Measurements from ENCODE around the gene STK25.
"Not testable (repeated sequence)": the region's sequence is repeated elsewhere in the genome, so short reads cannot be mapped to it uniquely, and the experiment has no call there.

The STK25 gene

DNA sequence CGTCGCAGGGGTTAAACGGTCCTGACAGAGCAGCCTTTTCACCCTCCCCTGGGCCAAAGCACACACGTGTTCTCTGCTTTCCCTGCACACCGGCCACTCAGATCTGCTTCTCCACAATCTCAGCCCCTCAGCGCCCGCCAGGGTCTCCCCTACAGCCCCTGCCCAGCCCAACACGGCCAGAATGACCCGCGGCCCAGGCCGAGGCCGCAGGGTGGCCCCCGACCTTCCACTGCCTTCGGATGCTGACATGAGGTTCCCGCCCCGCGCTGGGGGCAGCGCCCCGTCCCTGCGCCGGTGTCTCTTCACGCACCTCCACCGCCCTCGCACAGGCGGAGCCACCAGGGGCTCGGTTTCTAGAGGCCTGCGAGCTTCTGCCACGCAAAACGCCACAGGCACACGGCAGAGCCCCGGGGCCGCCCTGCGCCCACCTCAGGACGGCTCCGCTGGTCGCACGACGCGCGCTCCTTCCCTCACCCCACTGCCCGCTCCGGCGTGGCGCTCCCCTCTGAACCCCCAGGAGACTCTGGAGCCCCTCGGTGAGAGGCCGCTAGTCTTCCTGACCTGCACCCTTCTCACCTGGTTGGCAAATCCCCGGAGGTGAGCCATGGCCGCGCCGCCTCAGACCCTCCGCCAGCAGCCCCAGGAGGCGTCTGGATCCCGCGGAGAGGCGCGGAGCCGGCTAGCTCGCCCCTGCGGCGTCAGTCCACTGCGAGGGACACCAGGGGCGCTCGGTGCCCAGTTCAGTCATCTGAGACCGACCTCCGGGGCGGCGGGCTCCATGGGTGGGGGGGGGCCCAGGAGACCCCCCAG, 749 bp downstream of the STK25 start:
- DNase-seq, result peak; percentile 35

DNA sequence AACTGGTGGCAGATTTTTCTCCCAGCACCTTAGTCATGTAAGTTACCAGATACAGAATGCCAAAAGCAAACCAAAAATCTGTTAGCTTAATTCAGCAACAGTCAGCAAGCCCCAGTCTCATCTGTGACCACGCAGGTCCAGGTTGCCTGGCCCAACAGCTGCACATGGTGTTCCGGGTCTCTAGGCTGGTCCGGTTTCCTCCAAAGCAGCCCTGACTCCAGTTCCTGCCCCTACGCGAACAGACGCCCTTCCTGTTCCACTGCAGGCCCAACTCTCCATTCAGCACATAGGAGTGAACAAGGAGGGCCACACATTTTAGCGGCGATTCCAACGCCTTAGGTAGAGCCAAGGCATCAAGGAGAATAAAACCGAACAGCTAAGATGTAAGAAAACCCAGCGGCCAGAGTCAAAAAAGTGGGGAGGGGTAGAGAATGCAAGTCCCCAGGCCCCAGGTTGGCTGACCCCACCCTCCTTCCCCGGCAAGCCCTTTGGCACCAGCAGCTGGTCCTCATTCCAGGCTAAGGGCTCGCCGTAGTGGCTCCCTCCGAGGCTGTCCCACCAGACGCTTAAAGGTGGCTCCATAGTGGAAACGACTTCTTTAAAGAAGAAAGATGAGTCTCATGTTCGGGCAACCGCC, 1.5 kb downstream of the STK25 start:
- no peak for DNase-seq

DNA sequence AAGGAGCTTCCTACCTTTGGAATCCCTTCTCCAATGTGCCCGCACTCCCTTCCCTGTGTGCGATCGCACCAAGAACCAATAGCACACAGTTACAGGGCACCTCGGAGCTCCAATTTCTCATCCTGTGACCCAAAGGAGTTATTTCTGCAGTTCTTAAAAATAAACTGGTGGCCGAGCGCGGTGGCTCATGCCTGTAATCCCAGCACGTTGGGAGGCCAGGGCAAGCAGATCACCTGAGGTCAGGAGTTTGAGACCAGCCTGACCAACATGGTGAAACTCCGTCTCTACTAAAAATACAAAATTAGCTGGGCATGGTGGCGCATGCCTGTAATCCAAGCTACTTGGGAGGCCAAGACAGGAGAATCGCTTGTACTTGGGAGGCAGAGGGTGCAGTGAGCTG, 2.1 kb downstream of the STK25 start:
- DNase-seq, result not testable (repeated sequence)

DNA sequence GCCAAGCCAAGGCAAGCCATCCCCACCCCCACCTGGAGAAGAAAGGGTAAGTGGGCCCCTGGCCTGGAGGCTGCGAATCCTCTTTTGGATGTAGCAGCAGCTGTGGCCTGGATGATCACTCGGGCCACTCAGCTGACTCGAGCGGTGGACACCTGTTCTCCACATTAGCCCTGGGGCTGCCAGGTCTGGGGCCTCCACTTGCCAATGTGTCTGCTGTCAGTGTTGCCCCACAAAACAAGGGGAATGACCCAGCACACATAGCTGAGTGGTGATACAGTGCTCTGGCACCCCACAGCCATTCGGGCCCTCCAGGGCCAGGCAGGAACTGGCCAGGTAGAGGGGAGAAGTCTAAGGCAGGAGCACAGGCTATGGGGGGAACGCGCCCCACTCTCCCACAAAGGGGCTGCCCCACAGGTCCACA, 2.6 kb downstream of the STK25 start:
- no peak for DNase-seq

DNA sequence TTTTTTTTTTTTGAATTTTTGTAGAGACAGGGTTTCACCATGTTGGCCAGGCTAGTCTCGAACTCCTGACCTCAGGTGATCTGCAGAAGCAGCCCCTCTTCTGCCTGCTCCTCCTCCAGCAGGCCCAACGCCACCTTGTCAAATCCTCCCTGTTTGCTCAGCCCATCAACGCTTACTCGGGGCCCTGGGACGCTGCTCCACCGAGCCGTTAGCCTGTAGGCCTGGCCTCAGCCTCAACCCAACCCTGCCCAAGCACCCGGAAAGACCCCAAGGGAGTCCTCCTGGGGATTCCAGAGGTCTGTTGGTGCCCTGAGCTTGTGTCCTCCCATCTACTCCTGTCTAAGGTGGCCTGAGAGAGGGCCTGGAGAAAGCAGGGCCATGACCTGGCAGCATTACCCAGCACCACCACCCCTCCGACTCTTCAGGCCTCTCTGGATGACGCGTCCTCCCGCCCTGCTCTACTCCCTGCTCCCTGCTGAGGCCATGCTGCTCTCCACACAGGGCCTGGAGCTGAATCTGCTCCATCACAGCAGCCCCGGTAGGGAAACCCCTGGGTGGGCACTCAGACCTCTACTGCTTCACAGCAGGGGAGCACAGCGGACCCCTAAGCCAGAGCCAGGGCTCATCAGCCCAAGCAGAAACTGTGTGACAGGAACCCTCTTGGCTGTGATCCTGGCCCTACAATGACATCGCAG, 3.2 kb downstream of the STK25 start:
- DNase-seq, result no peak

DNA sequence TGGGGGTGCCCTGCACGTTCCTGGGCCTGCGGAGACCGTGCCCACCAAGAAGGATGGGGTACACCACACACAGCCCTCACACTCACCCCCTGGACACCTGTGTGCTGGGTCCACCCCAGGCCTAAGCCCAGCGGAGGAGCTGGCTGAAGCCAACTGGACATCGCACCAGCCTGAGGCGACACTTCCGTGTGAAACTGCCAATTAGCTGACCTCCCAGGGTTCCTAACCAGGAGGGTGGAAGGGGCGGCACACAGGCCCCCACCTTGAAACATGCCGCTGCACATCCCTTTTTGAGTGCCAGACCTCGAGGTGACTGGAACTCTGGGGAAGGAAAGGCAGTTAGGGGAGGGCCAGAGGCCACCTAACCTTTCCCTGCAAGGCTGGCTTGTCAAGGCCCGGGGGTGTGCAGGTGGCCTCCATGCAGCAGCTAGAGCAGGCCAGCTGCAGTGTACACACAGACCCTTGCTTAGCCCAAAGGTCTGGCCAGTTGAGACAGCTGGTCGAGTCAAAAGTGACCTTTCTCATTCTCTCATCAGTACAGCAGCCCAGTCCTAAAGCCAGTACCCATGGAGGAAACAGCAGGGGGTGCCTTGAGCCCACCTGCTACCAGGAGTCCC, 4.5 kb downstream of the STK25 start:
- DNase-seq, result no peak

DNA sequence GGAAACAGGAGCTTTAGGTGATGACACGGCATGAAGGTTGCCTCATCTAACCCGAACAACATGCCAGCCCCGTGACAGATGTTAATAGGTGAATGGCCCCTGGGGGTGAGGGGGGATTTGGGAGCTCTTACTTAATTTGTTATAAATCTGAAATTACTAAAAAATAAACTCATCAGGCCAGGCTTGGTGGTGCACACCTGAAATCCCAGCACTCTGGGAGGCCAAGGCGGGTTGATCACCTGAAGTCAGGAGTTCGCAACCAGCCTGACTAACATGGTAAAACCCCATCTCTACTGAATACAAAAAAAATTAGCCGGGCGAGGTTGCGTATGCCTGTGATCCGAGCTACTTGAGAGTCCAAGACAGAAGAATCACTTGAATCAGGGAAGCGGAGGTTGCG, 6.1 kb downstream of the STK25 start:
- DNase-seq, result no peak

DNA sequence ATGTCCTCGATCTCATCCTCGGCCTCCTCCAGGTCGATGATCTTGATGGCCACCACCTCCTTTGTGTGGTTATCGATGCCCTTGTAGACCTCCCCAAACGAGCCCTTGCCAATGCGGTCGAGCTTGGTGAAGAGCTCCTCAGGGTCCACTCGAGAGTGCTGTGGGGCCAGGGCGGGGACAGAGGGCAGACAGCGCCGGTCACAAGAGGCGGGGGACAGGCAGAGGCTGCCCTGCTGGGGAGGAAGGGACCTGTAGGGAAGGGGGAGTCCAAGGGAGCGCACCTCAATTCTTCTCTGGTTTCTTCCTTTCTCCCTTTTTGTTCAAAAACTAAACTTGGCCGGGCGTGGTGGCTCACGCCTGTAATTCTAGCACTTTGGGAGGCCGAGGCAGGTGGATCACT, 6.8 kb downstream of the STK25 start:
- DNase-seq, result no peak

DNA sequence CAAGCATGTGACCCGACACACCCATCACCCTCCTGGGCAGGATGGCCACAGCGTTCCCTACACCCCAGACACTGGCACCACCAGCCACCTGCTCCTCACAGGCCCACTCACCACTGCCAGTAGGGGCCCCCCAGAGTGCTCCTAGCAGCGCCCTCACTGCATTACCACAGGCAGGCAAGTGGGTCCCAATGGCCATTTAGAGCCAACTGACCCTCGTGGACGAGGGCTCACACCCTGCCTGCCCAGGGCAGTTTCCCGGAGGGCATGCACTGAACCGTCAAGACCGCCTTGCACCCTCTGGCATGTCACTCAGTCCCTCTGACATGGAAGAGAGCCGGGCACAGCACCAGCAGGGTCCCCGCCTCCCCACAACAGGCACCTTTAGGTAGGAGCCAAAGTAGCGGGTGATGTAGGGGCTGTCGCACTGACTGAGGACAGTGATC, 7.3 kb downstream of the STK25 start:
- DNase-seq, result no peak

DNA sequence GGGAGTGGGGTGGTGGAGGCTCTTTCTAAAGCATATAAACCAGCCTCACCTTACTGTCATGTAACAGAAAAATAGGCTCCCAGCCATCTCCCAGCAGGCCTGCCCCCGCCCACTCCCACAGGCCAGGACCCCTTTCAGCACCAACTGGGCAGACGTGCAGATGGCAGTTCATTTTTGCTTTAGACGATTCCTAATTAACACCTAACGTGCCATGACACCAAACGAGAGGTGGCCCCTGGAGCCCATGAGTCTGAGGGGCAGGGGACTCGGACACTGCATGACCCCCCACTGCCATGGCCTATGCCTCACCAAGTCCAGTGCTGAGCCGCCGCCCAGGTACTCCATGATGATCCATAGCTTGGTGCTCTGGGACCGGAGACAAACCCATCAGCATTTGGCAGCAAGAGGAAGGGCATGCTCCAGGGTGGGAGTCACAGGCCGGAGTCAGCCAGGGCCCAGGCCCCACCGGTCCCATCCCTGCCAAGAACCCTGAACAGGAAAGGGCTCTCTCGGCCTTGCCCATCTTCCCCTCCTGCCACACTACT, 7.9 kb downstream of the STK25 start:
- DNase-seq, result no peak

DNA sequence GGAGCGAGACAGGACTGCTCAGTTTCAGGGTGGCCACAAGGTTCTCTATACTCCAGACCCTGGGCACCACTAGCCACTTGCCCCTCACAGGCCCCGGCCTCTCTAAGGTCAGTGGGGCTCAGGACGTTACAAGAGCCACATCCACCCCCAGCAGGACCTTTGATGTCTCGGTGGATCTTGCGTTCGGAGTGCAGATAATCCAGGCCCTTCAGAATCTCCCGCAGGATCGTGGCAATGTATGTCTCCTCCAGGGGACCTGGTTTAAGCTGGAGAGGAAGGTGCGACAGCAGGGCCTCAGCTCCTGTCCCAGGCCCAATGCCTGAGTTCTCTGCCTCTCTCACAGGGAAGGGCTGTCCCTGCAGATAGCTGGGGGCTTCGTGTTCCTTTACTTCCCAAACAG, 8.4 kb downstream of the STK25 start:
- DNase-seq, result no peak

DNA sequence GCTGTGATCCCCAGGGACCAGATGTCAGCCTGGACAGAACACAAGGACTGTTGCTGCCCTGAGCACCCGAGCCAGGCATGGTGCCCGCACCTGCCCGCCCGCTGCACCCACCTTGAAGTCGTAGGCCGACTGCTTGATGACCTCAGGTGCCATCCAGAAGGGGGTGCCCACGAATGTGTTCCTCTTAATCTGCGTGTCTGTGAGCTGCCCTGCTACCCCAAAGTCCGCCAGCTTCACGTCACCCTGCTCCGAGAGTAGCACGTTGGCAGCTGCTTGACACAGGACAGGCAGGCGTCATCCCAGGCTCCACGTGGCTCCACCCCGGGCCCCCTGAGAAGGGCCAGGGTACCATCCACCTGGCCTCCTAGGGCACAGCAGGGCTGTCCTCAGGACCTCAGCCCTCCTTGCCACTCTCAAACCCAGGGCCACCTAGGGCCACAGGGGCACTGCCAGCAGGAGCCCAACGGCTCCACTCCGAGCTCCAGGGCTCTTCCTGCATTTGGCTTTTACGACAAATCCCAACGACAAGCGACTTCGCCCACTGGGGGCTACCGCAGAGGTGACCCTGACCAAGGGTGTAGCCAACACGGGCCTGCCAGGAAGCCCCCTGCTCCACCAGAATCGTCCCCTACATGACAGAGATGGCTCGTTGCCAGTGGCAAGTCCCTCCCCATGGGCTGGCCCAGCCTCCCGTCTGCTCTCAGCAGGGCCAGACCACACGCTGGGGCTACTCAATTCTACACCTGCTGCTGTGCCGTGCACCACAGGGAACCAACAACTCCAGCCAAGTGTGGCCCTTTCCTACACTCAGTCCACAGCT, 9.0 kb downstream of the STK25 start:
- DNase-seq, result no peak

DNA sequence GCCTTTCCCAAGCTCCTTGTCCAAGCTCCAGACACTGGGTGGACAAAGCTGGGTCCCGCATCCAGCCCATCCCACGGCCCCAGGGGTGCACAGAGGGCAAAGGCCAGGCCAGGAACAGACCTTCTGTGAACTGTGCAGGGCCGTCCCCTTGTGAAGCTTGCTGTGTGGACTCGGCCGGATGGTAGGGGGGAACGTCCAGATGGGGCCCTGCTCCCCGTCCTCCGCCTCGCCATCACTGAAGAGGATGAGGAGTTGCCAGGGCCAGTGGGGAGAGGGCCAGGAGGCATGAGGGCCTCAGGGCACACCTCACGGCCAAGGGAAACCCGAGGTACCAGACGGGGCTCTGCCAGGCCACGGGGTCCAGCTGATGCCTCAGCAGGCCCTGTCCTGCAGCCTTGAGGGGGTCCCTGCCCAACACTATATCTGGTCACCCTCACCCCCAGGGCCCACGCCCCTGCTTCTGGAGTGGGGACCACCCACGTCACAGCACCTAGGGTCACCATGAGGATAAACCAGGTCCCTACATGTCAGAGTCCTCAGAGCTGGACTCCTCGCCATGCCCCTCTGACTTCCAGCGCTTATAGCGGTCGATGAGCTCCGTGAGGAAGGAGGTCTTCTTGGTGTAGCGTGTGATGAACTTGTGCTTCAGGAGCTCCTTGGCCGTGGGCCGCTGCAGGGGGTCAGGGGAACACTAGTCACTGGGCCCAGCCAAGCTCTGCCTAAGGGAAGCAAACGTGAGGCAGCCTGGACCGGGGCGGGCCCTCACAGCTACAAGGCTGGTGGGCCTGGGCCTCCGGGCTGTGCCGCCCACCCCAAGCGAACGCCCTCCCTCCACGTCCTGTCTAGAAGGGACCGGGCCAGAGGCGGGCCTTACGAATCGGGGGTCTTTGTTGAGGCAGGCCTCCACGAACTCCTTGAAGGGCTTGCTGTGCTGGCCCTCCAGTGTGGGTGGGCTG, 10.0 kb downstream of the STK25 start:
- no peak for DNase-seq

DNA sequence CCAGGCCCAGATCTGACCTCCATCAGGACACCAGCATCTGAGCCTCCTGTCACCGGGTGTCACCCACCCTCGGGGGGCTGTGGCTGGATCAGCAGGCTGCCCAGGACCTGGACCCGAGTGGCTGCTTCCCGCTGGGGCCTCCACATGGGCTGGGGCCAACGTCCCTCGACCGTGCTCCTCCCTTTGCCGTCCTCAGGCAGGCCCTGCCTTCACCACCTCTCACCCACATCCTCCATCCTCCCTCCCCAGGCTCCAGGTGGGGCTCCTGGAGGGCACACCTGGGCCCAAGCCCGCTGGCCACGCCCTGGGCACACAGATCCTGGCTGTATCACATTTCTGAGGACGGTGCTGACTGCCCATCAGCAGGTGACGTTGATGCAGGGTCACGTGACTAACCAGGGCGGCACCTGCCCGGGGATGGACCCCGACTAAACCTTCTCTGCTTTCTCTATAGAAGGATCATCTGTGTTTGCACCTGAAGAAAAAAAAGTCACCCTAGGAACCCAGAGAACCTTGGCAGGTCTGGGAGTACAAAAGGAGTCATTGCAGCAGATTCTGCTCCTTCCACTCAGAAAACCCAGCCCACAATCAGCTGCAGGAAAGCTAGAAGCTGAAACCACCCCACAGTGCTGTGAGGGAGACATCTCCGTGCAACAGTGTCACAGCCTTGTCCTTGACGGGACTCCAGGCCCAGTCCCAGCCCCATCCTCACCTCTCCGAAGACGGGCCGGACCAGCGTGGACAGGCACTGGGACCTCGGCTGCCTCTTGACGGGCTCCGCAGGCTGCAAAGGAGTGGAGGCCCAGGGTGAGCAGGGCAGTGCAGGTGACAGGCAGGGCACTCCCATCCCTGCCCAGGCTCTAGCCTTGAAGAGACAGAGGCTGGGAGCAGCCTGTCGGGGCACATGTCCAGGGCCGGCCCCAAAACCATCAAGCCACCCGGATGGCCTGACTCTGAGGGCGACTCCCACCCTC, 11.2 kb downstream of the STK25 start:
- DNase-seq, result no peak

DNA sequence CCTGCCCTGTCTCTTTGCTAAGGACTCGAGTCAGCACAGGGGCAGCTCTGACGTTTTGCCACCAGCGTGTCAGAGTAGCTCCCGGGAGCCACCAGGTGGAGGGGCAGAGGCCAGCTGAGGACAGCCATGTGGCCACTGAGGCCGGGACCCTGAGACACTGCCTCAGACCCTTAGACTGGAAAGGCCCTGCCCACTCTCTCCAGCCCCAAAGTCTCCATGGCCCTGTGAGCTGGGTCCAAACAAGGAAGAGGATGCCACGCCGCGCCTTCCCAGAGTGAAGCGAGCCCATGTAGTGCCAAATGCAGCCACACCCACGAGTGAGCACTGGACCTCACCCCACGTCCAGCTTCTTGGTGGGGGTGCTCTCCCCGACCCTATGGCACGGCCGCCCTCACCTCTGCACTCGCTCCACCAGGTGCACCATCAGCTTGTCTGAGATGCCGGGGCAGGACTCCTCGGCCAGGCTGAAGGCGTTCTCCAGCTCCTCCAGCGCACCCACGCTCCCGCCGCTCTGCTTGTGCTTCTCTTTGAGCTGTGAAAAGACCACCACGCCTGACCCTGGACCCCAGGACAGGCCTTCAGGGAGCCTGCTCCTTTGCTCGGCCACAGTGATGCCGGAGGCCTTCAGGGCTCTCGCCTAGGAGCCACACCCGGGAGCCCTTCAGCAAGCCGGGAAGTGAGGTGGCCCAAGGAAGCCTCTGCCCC, 12.2 kb downstream of the STK25 start:
- no peak for DNase-seq

DNA sequence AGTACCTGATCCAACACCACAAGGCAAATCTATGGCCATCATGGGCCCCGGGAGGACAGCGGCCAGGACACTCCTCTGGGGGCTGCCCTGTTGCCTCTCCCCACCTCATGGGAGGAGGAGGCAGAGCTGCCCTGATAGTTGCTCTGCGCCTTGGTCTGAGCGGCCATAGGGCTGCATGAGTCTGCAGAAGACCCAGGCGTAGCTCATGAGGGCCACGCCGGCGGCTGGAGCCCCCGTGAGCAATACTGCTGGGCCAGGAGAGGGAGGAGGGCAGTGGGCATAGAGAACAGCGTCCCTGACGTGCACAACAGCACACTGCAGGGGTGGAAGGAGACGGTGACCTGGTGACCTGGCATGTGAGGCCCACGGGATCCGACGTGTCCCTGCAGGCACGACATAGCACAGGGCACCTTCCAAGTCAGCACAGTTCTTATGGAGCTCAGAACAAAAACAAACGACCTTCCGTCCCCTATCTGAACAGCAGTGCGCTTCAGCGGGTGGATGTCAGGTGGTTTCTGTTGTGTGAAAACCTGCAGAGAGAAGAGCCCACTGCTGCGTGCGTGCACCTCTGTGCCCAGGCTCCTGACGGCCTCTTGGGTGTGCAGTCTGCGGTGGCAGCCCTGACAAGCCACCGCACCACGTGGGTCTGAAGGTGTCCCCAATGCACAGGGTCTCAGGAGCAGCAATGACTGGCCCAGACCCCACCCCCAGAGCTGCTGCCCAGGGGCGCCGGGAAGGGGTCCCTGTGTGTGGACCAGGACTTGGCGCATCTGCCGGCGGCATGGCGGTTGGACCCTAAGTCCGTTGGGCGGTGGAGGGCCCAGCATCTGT, 13.0 kb downstream of the STK25 start:
- DNase-seq, result no peak

DNA sequence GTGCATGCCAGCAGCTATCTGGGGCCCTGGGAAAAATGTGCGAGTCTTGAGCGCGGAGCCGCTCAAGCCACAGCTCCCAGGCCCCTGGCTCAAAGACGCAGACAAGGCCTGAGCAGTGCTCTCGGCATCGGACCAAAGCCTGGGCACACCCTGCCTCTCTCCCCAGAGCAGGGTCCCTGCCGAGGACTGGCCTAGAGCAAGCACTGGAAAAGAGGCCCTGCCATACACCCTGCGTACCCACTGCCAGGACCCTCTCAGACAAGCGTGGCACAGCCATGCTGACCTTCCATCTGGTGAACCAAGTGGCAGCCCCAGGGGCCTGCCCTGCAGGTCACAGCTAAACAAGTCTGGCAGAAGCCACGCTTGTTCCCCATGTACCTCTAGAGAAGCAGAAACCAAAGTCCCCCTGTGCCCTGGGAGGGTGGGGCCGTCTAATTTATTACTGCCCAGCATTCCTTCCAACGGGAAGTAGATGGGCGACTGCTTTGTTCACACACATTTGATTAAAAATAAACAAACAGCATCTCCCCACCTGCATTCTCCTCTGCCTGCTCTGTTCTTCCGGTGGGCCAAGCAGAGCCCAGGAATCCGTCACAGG, 14.0 kb downstream of the STK25 start:
- no peak for DNase-seq

DNA sequence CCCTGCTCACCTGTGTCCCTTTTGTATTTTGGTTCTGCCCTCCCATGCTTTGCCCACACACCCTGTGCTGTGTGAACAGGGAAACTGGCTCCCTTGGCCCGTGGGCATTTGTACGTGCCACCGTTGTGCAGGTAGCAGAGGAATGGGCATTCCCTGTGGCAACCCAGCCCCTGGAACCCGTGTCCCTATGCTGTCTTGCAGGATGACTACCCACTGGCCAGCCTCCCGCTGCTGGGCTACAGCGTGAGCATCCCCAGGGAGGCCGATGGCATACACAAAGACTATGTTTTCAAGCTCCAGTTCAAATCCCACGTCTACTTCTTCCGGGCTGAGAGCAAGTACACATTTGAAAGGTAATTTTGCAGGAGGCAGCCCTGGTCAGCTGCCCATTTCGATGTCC, 15.3 kb downstream of the STK25 start:
- no peak for DNase-seq

Data from activated CD4-positive, alpha-beta T cell treated with anti-CD3 and anti-CD28 coated beads, Interleukin-2, amount 50 U/mL, for 16 hours (primary cell).